ENCODE measurements around the gene TNIP2. TPM values are rescaled to one million over a fixed set of nuclear protein-coding genes. Genes with fewer than 3 reads are reported as not detected.

Gene TNIP2
- total and polyA plus RNA-seq, 2 of the 13 experiments (the other 11 are each of a cell fraction or from before 2014, with no cell fraction given): 25.6 to 38.0 TPM

- TF ChIP-seq ZNF687 (CRISPR knock-in tag; IDR thresholded peaks at IDR 0.05) (peak; percentile 90), EP300 (IDR thresholded peaks at IDR 0.05; ENCODE audit: low read depth in 2 of 2, low read length in 2 of 2) (no peak), EP300 (CRISPR knock-in tag; IDR thresholded peaks at IDR 0.05; ENCODE audit: borderline replicate concordance) (no peak), ZNF33B (CRISPR knock-in tag; IDR thresholded peaks at IDR 0.05) (peak; percentile 55; the same call in 1 of the 2 replicates), TEAD2 (CRISPR knock-in tag; IDR thresholded peaks at IDR 0.05) (no peak), GABPB1 (CRISPR knock-in tag; IDR thresholded peaks at IDR 0.05) (peak; percentile 81), CENPT (CRISPR knock-in tag; IDR thresholded peaks at IDR 0.05; ENCODE audit: low read depth) (peak; percentile 78; the same call in 1 of the 2 replicates), ZNF460 (CRISPR knock-in tag; IDR thresholded peaks at IDR 0.05; ENCODE audit: borderline replicate concordance) (no peak), CEBPG (CRISPR knock-in tag; IDR thresholded peaks at IDR 0.05) (0 out of 2 replicates have a peak, but pooled peaks have one; percentile 7), ZNF205 (CRISPR knock-in tag; IDR thresholded peaks at IDR 0.05) (no peak), RFX3 (CRISPR knock-in tag; IDR thresholded peaks at IDR 0.05) (no peak), ZNF232 (CRISPR knock-in tag; IDR thresholded peaks at IDR 0.05; ENCODE audit: borderline replicate concordance) (no peak), HDAC1 (CRISPR knock-in tag; IDR thresholded peaks at IDR 0.05) (0 out of 2 replicates have a peak, but pooled peaks have one; percentile 63)
- TF ChIP-seq, protein P1, sequence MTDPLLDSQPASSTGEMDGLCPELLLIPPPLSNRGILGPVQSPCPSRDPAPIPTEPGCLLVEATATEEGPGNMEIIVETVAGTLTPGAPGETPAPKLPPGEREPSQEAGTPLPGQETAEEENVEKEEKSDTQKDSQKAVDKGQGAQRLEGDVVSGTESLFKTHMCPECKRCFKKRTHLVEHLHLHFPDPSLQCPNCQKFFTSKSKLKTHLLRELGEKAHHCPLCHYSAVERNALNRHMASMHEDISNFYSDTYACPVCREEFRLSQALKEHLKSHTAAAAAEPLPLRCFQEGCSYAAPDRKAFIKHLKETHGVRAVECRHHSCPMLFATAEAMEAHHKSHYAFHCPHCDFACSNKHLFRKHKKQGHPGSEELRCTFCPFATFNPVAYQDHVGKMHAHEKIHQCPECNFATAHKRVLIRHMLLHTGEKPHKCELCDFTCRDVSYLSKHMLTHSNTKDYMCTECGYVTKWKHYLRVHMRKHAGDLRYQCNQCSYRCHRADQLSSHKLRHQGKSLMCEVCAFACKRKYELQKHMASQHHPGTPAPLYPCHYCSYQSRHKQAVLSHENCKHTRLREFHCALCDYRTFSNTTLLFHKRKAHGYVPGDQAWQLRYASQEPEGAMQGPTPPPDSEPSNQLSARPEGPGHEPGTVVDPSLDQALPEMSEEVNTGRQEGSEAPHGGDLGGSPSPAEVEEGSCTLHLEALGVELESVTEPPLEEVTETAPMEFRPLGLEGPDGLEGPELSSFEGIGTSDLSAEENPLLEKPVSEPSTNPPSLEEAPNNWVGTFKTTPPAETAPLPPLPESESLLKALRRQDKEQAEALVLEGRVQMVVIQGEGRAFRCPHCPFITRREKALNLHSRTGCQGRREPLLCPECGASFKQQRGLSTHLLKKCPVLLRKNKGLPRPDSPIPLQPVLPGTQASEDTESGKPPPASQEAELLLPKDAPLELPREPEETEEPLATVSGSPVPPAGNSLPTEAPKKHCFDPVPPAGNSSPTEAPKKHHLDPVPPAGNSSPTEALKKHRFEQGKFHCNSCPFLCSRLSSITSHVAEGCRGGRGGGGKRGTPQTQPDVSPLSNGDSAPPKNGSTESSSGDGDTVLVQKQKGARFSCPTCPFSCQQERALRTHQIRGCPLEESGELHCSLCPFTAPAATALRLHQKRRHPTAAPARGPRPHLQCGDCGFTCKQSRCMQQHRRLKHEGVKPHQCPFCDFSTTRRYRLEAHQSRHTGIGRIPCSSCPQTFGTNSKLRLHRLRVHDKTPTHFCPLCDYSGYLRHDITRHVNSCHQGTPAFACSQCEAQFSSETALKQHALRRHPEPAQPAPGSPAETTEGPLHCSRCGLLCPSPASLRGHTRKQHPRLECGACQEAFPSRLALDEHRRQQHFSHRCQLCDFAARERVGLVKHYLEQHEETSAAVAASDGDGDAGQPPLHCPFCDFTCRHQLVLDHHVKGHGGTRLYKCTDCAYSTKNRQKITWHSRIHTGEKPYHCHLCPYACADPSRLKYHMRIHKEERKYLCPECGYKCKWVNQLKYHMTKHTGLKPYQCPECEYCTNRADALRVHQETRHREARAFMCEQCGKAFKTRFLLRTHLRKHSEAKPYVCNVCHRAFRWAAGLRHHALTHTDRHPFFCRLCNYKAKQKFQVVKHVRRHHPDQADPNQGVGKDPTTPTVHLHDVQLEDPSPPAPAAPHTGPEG (CRISPR knock-in tag; IDR thresholded peaks at IDR 0.05): peak; percentile 84
Measured at GRCh38 chr4:2755821-2756690, at the start of gene TNIP2 (continued).
